Kidney capillary endothelial cell (primary cell): Measurements from ENCODE around the gene CAP1.
A peak's percentile ranks its signal among the peaks of the same experiment; 100 is the strongest.

Source experiments
- DNase-seq: peaks from one replicate; pipeline ENCODE4 v3.0.0-alpha.2; 2018; ENCODE audit warnings: low spot score

CAP1 gene

DNA sequence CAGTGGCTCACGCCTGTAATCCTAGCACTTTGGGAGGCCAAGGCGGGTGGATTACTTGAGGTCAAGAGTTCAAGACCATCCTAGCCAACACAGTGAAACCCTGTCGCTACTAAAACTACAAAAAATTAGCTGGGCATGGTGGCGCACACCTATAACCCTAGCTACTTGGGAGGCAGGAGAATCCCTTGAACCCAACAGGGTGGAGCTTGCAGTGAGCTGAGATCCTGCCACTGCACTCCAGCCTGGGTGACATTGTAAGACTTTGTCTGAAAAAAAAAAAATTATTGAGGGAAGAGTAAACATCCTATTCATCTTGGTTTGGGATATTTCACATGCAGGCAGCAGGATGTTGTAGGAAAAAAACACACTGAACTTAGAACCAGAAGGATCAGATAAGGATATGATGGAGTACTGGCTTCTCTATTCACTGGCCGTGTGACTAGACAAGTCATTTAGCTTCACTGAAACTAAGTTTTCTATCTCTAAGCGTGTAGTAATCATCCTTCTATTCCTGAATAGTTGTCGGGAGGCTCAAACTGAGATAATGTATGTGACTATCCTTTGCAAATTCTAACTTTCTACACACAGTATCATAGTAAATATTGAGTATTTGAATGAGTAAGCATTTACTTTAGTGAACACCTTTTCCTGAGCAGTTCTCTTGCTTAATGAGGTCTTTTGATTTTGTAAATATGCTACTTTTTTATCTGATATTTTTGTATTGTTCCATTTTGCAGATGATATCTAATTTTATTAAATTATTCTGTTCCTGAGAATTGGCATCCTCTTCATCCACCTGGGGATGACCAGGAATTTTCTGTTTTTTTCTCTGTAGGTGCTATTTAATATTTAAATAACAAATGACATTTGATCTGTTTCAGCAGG lies 18.2 kb downstream of the CAP1 start:
- DNase-seq = no peak

DNA sequence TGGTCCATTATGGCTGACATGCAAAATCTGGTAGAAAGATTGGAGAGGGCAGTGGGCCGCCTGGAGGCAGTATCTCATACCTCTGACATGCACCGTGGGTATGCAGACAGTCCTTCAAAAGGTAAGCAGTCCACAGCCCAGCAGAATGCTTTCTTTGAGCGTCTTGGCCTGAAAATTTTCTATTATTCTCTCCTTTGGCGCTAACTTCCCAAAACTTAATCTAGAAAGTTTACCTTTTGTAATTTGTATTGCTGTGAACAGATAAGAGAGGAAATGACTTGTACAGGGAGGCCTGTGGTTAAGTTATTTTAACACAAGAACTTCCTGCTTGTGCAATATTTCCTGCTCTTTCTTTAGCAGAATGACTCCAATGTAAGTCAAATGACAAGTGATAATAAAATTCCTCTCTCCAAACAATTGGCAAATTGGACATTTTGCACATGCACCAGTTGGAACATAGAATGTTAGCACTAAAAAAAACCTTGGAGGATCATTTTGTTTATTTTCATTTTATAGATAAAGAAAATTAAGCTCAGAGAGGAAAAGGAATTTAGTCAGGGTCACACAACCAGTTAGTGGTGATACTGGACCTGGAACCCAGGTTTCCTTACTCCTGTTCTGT lies 18.9 kb downstream of the CAP1 start:
- peak; percentile 73 for DNase-seq

DNA sequence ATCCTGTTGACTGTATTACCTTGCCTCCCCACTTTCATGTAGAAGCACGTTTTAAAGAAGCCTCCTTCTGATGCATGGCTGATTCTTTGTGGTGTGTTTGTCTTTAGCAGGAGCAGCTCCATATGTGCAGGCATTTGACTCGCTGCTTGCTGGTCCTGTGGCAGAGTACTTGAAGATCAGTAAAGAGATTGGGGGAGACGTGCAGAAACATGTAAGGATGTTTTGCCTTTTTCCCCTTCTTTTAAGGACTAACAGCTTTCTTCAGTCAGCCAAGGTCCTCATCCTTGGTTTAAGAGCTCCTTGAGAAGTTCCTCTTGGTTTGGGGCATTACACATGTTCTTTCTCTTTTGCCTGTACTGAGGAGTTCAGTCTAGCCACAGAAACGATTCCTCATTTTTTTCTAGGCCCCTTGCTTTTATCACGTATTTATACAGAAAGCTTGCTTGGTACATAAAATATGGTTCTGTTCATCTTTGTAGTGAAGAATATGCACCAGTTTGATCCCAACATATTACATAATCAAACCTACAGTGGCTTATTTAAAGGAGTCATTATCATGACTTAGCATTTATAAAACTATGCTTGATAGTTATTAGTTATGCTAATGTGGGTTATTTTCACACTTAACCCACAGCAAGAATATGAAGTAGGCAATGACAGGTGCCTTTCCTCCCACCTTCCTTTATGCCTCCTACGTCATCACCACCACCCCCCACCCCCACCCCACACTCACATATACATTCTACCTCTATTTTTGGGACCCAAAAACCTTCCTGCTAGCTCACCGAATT lies 19.6 kb downstream of the CAP1 start:
- DNase-seq = no peak

DNA sequence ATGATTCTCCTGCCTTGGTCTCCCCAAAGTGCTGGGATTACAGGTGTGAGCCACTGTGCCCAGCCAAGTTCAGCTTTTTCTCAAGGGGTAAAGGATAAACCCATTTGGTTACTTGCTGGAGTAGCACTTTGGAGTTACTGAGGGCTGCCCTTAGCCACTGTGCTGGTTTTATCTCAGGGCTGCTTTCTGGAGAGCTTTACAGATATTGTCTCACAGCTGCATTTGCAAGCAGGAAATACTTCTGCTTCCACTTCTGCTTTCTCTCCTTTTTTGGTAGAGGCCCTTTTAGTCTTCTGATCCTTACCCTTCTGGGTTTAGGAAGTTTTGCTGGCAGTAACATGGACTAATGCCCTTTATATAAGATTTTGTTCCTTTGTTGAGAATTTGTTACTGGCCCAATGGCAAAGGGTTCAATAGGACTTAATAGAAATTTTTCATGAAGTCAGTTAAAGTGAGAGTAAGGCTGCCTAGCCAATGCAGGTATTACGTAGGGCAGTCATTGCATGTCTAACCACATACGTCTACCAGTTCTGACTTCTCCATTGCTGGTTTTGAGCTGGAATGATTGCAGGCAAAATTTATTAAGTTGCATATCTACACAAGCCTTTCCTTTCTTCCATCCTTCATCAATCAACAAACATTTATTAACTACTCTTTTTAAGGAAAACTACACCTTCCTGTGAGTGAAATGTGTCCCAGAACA lies 24.4 kb downstream of the CAP1 start:
- no peak for DNase-seq

DNA sequence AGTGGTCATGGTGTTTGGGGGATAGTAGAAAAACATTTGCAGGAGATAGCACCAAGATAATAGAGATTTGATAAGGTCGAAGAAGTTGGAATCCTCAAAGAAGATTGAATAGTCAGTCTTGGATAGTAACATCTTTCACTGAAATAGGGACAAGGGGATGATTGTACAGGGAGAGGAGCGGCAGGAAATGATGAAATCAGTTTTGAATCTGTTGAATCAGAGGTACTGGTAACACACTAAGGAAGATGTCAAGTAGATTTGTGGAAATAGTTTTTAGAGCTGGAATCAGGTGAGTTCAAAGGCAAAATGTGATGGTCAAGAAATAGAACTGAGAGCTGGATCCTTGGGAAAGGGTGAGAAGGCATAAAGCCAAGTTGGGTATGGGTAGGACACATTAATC lies 26.5 kb downstream of the CAP1 start:
- DNase-seq = no peak

DNA sequence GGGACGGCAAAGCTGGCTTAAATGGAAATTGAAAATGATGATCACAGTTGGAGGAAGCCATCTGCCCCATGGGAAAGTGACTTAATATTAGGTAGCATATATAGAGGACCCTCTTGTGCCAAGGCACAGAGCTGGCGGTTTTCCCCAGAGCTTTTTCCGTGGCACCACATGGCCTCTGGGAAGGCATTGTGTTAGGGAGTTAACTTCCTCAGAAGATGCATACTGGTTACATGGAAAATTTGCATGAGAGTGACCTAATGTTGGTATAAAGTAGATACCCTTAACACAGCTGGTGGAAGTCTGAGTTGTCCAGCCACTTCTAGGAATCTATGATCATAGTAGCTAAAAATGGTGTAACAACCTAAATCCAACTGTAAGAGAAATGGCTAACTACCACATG lies 27.3 kb downstream of the CAP1 start:
- DNase-seq = no peak

DNA sequence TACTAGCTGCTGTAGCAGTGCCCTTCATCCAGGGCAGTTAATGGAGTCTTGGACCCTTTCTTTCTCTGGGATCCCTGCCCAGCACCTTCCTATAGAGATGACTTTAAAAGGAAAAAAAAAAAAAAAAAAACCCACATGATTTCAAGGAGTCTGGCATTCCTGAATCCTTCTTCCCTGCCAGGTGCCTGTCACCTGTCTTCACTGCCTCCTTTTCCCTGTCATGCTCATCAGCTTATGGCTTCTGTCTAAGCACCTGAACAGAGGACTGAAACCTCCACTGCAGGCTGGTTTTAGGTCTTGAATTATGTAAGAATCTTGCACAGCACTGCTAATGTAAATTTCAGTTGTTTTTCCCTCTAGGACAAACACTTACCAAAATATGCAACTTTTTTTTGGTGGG lies 31.6 kb downstream of the CAP1 start:
- no peak for DNase-seq

DNA sequence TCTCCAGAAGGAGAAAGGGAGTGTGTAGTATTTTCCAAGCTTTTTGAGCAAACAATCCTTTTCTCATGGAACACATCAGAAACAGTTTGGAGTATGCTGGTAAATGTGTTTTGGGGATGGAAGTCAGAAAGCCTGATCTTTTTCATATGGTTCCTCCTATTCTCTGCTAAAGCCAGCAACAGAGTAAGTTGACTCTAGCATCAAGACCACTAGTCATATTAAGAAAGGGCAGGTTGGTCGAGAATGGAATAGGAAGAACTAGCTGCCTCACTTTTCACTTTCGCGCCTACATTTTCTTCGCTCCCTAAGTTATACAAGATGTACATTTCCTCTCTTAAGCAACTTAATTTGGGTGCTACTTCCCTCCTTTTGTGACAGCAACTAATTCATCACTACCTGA lies 32.5 kb downstream of the CAP1 start:
- no peak for DNase-seq

DNA sequence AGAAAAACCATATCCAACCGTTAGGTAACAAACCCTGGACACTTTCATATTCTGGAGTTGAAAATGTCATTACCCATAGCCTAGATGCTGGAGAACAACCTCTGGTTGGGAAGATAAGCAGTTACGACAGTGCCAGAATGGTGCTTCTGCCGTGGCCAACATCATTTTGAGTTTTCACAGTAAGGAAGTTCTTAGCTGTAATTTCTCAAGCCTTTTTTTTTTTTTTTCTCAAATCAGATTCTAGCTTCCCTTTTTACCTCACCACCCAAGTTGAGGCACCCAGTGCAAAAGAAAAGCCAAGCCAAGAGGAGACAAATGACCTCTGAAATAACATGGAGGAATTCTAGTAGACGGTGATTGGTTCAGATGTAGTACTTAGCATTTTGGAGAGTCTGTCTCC lies 34.7 kb downstream of the CAP1 start:
- DNase-seq = no peak

DNA sequence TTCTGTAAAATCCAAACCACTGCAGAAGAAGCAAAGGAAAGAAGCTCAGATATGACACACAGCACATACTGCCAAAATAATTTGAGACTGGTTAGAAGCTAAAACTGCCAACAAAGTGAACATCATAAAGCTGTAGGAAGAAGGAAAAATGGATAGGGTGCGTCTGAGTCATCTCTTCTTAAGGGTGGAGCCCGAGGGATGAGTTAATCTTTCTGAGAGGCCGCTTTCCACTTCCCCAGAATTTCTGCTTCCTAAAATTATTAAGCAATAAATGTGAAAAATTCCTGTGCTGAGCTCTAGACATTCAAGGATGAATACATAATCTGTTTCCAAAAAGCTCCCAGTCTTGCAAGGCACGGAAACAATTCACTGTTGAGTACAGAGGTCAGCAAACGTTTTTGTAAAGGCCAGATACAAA lies 36.4 kb downstream of the CAP1 start:
- no peak for DNase-seq

DNA sequence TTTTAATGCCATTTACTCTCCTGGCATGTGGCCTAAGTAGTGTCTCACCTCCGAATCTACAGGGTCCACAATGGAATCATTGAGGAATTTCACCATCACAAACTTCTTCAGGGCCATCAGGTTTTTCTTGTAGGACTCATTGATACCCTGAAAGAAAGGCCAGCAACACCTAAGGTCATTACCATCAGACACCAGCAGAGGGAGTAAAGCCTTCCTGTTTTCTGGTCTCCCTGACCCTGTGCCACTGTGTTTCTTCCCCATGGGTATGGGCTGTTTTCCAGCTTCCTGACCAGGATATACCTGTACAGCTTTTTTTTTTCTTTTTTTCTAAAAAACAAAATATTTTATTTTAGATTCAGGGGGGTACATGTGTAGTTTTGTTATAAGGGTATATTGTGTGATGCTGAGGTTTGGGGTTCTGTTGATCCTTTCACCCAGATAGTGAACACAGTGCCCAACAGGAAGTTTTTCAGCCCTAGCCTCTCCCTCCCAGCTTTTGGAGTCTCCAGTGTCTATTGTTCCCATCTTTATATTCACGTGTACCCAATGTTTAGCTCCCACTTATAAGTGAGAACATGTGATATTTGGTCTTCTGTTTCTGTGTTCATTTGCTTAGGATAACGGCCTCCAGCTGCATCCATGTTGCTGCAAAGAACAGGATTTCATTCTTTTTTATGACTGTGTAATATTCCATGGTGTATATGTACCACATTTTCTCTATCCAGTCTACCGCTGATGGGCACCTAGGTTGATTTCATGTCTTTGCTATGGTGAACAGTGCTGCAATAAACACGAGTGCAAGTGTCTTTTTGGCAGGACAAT lies 38.2 kb downstream of the CAP1 start:
- DNase-seq = peak; percentile 58

DNA sequence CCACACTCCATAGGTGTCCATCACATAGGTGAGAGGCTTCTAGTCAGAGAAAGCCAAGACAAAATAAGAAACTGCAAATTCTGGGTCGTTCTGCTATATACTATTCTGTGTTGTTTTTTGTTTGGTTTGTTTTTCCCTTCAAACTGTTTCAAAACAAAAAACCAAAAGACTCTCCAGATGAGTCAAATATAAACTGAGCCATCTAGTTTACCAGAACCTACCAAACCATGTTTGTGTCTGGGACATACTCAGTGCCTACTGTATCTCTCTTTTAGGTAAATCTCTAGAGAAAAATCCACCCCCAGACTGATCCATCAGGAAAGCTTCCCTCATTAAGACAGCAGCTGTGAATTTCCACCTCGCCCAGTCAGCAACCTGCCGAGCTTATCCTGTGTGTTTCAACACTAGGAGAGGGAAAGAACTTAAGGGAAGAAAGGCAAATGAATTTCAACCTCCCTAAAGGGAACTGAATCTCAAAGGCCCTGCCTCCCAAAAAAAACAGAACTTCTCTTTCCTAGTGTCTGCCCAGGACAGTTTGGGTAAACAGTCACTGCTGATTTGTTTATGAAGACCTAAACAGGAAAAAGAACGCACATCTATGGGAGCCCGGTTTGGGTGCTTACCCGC lies 39.4 kb downstream of the CAP1 start:
- no peak for DNase-seq

DNA sequence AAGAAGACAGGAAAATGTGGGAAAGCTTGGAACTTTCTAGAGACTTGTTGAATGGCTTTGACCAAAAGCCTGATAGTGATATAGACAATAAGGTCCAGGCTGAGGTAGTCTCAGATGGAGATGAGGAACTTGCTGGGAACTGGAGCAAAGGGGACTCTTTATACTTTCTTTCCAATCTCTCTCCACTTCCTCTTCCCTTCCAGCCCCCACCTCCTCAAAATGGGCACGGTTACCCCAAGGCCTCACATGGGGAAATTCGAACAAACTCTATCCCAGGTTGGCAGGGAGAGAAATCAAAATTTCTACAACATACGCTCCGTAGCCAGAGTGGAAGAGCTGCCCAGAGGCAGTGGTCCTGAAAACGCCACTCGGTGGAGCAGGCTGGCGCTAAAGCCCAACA lies 41.3 kb downstream of the CAP1 start:
- DNase-seq = no peak

DNA sequence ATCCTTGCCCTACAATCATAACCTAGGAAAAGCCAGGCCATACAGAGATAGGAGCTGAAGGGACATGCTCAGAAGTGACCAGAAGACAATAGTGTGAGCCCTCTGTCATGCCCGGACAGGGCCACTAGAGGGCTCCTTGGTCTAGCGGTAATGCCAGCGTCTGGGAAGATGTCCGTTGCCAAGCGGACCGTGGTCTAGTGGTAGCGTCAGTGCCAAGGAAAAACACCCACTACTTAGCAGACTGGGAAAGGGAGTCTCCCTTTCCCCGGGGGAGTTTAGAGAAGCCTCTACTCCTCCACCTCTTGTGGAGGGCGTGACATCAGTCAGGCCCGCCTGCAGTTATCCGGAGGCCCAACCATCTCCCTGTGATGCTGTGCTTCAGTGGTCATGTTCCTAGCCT lies 44.2 kb downstream of the CAP1 start:
- peak; percentile 33 for DNase-seq

DNA sequence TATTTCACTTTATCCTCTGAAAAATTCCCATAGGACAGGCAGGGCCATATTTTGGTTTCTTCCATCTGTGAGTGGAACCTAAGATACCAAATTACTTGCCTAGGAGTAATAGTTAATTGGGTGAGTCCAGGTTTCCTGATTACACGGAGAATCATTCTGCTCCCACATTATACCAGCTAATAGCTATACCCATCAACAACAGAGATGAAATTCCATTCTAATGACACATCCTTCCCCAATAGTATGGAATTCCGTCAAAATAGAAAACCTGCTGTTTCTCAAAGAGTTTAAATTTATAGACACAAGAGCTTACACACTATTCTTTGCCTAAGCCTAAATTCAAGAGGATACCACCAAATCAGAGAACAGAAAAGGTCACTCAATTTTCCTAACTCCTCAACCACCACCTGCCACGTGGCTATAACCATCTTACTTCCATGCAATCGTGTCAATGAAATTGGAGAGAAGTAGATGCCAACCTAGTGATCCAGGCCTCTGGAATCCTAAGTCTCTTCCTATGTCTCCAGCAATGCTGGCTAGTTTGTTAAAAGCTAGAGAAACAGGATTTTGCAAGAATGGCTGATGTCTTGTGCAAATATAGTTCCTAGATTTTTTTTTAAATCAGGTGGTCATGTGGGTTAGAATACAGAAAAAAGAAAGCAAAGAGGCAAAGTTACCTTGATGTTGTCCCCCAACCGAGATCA lies 50.3 kb downstream of the CAP1 start:
- no peak for DNase-seq

DNA sequence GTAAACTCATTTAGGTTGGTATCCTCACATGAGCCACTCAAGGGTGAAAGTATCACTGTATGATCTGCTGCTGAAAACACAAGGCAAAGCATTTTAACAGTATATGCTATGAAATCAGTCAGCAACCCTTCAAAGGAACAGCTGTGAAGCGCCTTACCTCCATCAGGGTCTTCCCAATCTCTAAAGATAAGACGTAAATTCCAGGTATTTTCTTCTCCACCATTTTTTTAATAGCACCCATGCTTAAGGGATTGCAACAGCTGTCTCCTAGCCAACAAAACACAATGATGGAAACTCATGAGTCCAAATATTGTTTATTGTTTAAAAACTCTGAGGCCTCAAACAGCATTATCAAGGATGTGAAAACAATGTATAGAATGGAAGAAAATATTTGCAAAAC lies 51.7 kb downstream of the CAP1 start:
- no peak for DNase-seq

DNA sequence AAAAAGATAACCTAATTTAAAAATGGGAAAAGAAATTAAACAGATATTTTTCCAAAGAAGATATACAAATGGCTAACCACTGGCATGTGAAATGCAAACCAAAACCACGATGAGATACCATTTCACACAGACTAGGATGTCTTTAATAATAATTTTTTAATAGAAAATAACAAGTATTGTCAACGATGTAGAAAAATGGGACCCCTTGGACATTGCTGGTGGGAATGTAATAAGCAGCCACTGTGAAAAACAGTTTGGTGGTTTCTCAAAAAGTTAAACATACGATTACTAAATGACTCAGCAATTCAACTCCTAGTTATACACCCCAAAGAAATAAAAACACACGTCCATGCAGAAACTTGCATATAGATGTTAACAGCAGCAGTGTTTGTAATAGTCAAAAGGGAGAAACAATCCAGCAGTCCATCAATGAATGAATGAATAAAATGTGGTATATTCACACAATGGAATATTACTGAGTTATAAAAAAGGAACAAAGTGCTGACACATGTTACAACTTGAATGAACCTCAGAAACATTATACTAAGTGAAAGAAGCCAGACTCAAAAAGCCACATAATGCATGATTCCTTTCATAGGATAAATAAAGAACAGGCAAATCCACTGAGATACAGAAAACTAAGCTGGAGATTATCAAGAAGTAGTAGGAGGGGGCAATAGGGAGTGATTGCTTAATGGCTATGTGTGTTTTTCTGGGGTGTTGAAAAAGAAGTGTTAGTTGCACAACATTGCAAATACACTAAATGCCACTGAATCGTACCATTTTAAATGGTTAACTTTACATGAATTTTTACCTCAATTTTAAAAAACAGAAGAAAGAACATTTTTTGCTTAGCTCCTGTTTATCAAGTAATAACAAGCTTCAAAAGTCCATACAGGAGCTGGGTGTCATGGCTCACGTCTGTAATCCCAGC lies 52.4 kb downstream of the CAP1 start:
- DNase-seq = no peak

DNA sequence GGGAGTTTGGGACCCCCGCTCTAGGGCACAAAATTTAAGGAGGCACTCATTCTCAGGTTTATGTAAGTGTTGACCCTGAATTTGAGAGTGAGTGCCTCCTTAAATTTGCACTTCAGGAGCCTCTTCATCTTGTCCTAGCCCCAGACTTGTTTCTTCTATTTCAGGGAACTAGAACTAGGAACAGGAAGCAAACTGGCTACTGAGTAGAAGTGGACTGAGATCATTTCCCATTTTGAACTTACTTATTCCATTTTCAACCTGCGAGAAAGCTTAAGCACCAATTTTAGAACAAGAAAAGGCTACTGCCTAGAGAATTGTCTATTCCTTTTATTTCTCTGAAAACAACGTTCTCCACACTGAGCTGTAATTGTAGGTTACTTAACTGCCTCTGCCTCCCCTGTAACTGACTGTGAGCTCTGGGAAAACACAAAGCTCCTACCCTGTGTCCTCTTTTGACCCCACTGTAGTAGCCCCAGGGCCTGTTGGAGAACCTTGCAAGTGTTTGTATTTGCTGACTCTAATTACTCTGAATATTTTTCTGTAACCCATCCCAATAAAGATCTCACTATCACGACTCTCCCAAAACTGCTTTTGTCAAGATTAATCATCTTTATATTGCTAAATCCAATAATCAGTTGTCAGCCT lies 54.1 kb downstream of the CAP1 start:
- DNase-seq = no peak

DNA sequence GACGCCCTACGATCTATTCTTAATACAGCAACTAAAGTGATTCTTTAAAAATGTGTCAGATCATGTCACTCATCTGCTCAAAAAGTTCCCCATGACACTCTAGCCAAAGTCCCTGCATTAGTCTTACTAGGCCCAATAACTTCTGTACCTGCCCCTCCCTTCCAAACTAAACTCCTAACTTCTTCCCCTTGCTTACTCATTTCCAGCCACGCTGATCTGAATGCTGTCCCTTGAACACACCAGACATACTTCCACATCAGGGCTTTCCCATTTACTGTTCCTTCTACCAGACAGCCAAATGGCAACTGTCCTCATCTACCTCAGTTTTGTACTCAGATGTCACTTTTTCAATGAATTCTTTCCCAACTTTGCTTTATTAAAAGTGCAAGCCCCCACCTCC lies 55.3 kb downstream of the CAP1 start:
- DNase-seq = no peak
